Ishikawa (cell line): ENCODE measurements around the gene HSFX4.
A peak's percentile ranks its signal among the peaks of the same experiment; 100 is the strongest.

ENCODE experiments used
- CEBPB ChIP-seq: IDR thresholded peaks from 2 replicates; pipeline ENCODE4 v1.6.1; 2012
- CREB1 ChIP-seq: IDR thresholded peaks from 2 replicates; pipeline ENCODE4 v1.6.1; 2012; ENCODE audit warnings: low read depth
- EGR1 ChIP-seq: IDR thresholded peaks from 2 replicates; pipeline ENCODE4 v1.6.1; 2012
- EP300 ChIP-seq: IDR thresholded peaks from 2 replicates; pipeline ENCODE4 v1.6.1; 2012; ENCODE audit warnings: borderline replicate concordance
- FOXM1 ChIP-seq: IDR thresholded peaks from 2 replicates; pipeline ENCODE4 v1.6.1; 2012; ENCODE audit warnings: low read depth, borderline replicate concordance
- NFIC ChIP-seq: IDR thresholded peaks from 2 replicates; pipeline ENCODE4 v1.6.1; 2012
- RAD21 ChIP-seq: IDR thresholded peaks from 2 replicates; pipeline ENCODE4 v1.6.1; 2012; ENCODE audit warnings: low read depth
- REST ChIP-seq: IDR thresholded peaks from 2 replicates; pipeline ENCODE4 v1.6.1; 2012; ENCODE audit warnings: low read depth, mild to moderate bottlenecking
- TAF1 ChIP-seq: IDR thresholded peaks from 2 replicates; pipeline ENCODE4 v1.6.1; 2012; ENCODE audit warnings: low read depth, mild to moderate bottlenecking
- TCF12 ChIP-seq: IDR thresholded peaks from 2 replicates; pipeline ENCODE4 v1.6.1; 2012; ENCODE audit warnings: low read depth
- TEAD4 ChIP-seq: IDR thresholded peaks from 2 replicates; pipeline ENCODE4 v1.6.1; 2012
- USF1 ChIP-seq: IDR thresholded peaks from 2 replicates; pipeline ENCODE4 v1.6.1; 2012
- YY1 ChIP-seq: IDR thresholded peaks from 2 replicates; pipeline ENCODE4 v1.6.1; 2012; ENCODE audit warnings: low read depth
- ZBTB7A ChIP-seq: IDR thresholded peaks from 2 replicates; pipeline ENCODE4 v1.6.1; 2012; ENCODE audit warnings: low read depth
- TF ChIP-seq, protein P1 (sequence below): IDR thresholded peaks from 2 replicates; pipeline ENCODE4 v1.6.1; 2012

HSFX4 gene

DNA sequence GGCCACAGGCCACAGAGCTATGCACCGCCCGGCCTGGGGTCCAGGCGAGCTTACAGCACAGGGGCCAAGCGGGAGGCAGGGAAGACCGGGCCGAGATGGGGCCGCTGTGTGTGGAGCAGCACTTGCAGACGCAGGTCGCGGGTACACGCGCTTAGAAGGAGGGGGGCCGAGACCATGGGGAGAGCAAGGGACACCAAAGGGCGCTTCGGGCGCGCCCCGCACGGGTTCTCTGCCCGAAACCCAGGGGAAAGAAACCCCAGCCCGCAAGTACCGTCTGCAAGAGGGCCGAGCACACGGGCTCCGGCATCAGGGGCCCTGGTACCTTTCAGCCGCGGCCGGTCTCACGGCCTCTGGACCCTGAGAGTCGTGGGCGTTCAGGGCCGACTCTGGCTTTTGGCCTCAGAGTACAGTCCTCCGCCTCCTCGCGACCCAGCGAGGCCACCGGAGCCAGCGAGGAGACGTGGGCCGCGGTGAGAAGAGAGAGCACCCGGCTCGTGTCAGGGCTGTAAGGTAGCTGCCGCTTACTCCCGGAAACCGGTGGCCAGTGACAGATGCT is 8.6 kb downstream of the HSFX4 start:
- TF ChIP-seq EGR1 = no peak

GRCh38 chrX:149938427-149938880 is 9.1 kb downstream of the HSFX4 start, which contains the start of gene EOLA2:
EOLA2 (minus strand) TSS chrX:149938491; CDS start chrX:149933874, 4,617 bp downstream.
- TF ChIP-seq EGR1 (no peak), NFIC (no peak), TAF1 (no peak), CREB1 (peak; percentile 80), CEBPB (no peak)
- TF ChIP-seq, protein P1, sequence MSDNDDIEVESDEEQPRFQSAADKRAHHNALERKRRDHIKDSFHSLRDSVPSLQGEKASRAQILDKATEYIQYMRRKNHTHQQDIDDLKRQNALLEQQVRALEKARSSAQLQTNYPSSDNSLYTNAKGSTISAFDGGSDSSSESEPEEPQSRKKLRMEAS = 0 out of 2 replicates have a peak, but pooled peaks have one; percentile 38

DNA sequence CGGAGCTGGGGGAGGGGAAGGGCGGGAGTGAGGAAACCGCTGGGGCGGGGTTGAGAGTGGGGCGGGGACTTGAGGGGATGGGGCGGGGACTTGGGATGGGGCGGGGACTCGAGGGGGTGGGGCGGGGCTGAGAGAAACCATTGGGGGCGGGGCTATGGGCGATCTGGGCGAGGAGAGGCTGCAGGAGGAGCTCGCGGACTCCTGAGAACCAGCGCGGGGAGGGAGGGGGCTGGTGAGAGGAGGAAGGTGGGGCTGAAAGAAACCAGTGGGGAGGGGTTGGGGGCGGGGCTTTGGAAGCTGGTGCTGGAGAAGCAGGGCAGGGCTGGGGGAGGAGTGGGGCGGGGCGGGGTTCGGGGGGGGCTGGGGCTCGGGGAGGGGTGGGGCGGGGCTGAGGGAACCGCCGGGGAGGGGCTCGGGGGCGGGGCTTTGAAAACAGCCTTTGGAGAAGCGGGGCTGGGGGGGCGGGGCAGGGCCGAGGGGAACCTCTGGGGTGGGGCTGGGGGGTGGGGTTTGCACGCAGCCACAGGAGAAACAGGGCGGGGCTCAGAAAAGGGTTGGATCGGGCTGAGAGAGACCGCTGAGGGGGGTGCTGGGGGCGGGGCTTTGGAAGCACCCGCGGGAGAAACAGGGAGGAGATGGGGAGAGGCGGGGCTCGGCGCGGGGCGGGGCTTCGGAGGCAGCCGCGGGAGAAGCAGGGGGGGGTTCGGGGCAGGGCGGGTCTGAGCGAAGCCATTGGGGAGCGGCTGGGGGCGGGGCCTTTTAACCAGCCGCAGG is 9.7 kb downstream of the HSFX4 start:
- TF ChIP-seq EP300 (no peak), FOXM1 (no peak), NFIC (no peak), TAF1 (no peak), CEBPB (no peak), USF1 (no peak), EGR1 (no peak)

DNA sequence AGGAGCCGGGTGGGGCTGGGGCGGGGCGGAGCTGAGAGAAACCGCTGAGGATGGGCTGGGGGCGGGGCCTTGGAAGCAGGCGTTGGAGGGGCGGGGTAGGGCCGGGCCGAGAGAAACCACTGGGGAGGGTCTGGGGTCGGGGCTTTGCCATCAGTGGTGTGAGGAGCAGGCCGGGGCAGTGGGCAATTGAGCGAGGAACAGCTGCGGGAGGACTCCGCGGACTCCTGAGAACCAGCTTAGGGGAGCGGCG is 10.2 kb downstream of the HSFX4 start:
- TF ChIP-seq ZBTB7A = 0 out of 2 replicates have a peak, but pooled peaks have one; percentile 1
- TF ChIP-seq NFIC = no peak
- TF ChIP-seq, protein P1 = no peak

DNA sequence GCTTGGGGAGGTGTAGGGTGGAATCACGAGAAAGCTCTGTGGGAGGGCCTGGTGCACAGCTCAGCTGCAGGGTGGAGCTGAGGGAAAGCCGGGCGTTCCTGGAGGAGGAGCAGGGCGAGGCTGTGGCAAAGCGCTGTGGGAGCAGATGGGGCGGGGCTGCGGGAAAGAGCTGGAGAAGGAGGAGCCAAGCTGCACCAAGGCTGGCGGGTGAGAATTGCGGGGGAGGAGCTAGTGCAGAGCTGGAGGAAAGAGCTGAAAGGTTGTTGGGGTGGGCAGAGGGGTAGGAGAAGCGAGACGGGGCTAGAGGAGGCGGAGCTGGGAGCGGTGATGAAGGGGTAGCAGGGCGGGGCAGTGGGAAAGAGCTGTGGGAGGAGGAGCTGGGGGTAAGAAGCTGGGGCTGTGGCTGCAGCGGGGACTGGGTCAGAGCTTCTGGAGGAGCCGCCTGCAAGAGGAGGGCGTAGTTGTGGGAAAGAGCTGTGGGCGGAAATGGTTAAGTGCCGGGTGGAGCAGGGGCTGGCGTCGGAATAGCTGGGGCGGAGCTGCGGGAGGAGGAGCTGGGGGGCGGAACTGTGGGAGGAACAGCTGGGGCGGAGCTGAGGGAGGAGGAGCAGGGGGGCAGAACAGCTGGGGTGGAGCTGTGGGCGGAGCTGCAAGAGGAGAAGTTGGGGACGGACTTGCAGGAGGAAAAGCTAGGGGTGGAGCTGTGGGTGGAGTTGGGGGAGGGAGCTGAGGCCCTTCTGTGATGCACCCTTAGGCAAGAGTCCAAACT is 10.7 kb downstream of the HSFX4 start:
- TF ChIP-seq TEAD4 = no peak
- TF ChIP-seq CEBPB = no peak
- TF ChIP-seq, protein P1 = no peak
- TF ChIP-seq FOXM1 = no peak
- no peak for TF ChIP-seq TAF1
- TF ChIP-seq YY1 = no peak
- TF ChIP-seq USF1 = no peak
- TF ChIP-seq EP300 = peak; percentile 42; the same call in 1 of the 2 replicates
- no peak for TF ChIP-seq NFIC
- TF ChIP-seq TCF12 = no peak
- TF ChIP-seq RAD21 = no peak
- TF ChIP-seq CREB1 = no peak
- 0 out of 2 replicates have a peak, but pooled peaks have one; percentile 6 for TF ChIP-seq ZBTB7A
- TF ChIP-seq REST = no peak
- no peak for TF ChIP-seq EGR1

- peak; percentile 15; the same call in 1 of the 2 replicates for TF ChIP-seq RAD21
- 0 out of 2 replicates have a peak, but pooled peaks have one; percentile 6 for TF ChIP-seq ZBTB7A
Measured at GRCh38 chrX:149940674-149941024, 11.3 kb downstream of the HSFX4 start.

DNA sequence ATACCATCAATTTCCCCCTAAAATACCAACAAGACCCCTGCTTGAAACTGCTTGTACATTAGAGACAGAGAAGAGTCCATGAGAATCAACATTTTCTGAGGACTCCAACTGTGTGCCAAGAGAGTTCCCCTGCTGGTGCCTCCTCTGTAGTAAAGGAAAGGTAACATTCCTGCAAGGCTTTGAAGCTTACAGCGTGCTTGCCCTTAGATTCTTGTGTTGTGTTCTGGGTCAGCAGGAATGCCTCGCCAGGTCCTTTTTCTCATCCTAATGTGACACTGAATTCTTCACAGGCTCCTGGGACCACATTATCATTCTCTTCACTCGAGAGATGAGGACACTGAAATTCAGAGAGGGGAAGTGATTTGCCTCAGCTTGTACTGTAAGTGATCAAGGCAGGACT is 18.6 kb downstream of the HSFX4 start:
- TF ChIP-seq EGR1 (no peak), RAD21 (no peak), TEAD4 (no peak), NFIC (no peak), REST (no peak), YY1 (no peak), CEBPB (no peak)
- TF ChIP-seq, protein P1 = no peak
